HepG2 (cell line): ENCODE results near the gene PRKCE. TPM values are rescaled to one million over a fixed set of nuclear protein-coding genes. Genes with fewer than 3 reads are reported as not detected.

ENCODE experiments used
- ATAC-seq: fragments of 200-7000 bp; cut with Tn5 transposase; 3 replicates; pipeline ENCODE4 v1.9.1; 2020; ENCODE audit warnings: mild to moderate bottlenecking, moderate library complexity
- BruUV-seq: library from RNA; stranded (reverse); fragments of 400-500 nt; replicated peaks from 2 replicates; lab custom pipeline; 2021; lab: Mats Ljungman, UMichigan
- CTCF ChIA-PET: fragments of 300-600 bp; formaldehyde crosslinking; extraction: SDS; loops from one replicate; lab custom pipeline; 2021; ENCODE audit warnings: low total read pairs, inconsistent platforms, low intra/inter-chr PET ratio; lab: Yijun Ruan, JAX
- POLR2A ChIA-PET: fragments of 350-600 bp; sonication (Branson Sonifier 250); formaldehyde crosslinking; loops from one replicate; lab custom pipeline; 2020; ENCODE audit warnings: antibody characterized with exemption, inconsistent platforms; lab: Yijun Ruan, JAX
- DNase-seq: peaks from one replicate; pipeline ENCODE4 v3.0.0-alpha.2; 2015; ENCODE audit warnings: low spot score
- FAIRE-seq: peaks from 3 replicates; lab custom pipeline; 2011; peaks lifted over from hg19 to GRCh38; lab: Jason Lieb, UNC
- H2AFZ ChIP-seq: one replicate; pipeline ENCODE4 v1.6.1; 2011; ENCODE audit warnings: low read length, inconsistent platforms
- H3K27ac ChIP-seq: fragments of 300-600 bp; 3 replicates; pipeline ENCODE4 v1.8.0; 2011; ENCODE audit warnings: mixed run types, mild to moderate bottlenecking, mixed read lengths, low read length, inconsistent platforms; ENCODE audit not compliant: insufficient read depth; ENCODE audit errors: extremely low read length
- H3K27me3 ChIP-seq, 2 experiments: fragments of 200-600 bp in 1 of 2; 2 replicates in 1 of 2; 3 replicates in 1 of 2; pipeline versions ENCODE4 v1.6.0 to v1.8.0; 2011; ENCODE audit warnings: low read length in 2 of 2, mild to moderate bottlenecking in 2 of 2, moderate library complexity in 2 of 2, inconsistent platforms in 1 of 2; ENCODE audit not compliant: insufficient read depth in 2 of 2, control insufficient read depth in 1 of 2
- H3K36me3 ChIP-seq, 2 experiments: fragments of 200-600 bp in 1 of 2; replicated peaks in 1 of 2; 2 replicates in 1 of 2; 3 replicates in 1 of 2; pipeline versions ENCODE4 v1.5.1 to v1.8.0; 2011; ENCODE audit warnings: low read length in 2 of 2, inconsistent platforms in 1 of 2; ENCODE audit not compliant: insufficient read depth in 2 of 2, control insufficient read depth in 1 of 2
- H3K4me1 ChIP-seq: 2 replicates; pipeline ENCODE4 v1.5.1; 2012; ENCODE audit warnings: low read length, inconsistent platforms; ENCODE audit not compliant: insufficient read depth
- H3K4me2 ChIP-seq: 2 replicates; pipeline ENCODE4 v1.6.0; 2011; ENCODE audit warnings: low read depth, low read length, inconsistent platforms
- H3K4me3 ChIP-seq, 3 experiments: fragments of 200-600 bp in 1 of 3; sonication (generic), shearing (Covaris generic) in 1 of 3; replicated peaks in 1 of 3; 2 replicates each; pipeline ENCODE4 v1.5.1; 2011 to 2016; ENCODE audit warnings: low read length in 3 of 3, inconsistent platforms in 2 of 3, low read depth in 2 of 3, mild to moderate bottlenecking in 2 of 3, control low read depth in 1 of 3, mixed read lengths in 1 of 3; ENCODE audit not compliant: insufficient read depth in 1 of 3
- H3K79me2 ChIP-seq: one replicate; pipeline ENCODE4 v1.6.1; 2011; ENCODE audit warnings: low read length, inconsistent platforms; ENCODE audit not compliant: insufficient read depth
- H3K9ac ChIP-seq: 2 replicates; pipeline ENCODE4 v1.6.0; 2011; ENCODE audit warnings: mild to moderate bottlenecking, low read depth, low read length, inconsistent platforms; ENCODE audit not compliant: insufficient read depth
- H3K9me3 ChIP-seq: 2 replicates; pipeline ENCODE4 v1.5.1; 2012; ENCODE audit warnings: mild to moderate bottlenecking, low read length
- H4K20me1 ChIP-seq: 2 replicates; pipeline ENCODE4 v1.6.0; 2011; ENCODE audit warnings: inconsistent platforms, mild to moderate bottlenecking, low read length, moderate library complexity; ENCODE audit not compliant: insufficient read depth
- BRF2 ChIP-seq: sonication (generic); formaldehyde crosslinking; IDR thresholded peaks from 2 replicates; pipeline ENCODE4 v1.8.1; 2022; ENCODE audit warnings: mild to moderate bottlenecking, missing genetic modification reagents
- ETV6 ChIP-seq: sonication (generic); formaldehyde crosslinking; conservative IDR thresholded peaks from 2 replicates; pipeline ENCODE4 v1.4.0; 2020; ENCODE audit warnings: missing genetic modification reagents
- PRDM10 ChIP-seq: sonication (generic); formaldehyde crosslinking; IDR thresholded peaks from 2 replicates; pipeline ENCODE4 v1.4.0; 2020; ENCODE audit warnings: low read depth, missing genetic modification reagents
- SAFB2 ChIP-seq: sonication (generic); formaldehyde crosslinking; IDR thresholded peaks from 2 replicates; pipeline ENCODE4 v1.5.1; 2020; ENCODE audit warnings: missing genetic modification reagents, low read depth, mild to moderate bottlenecking, borderline replicate concordance
- SAP130 ChIP-seq: IDR thresholded peaks from 2 replicates; pipeline ENCODE4 v1.6.1; 2016; ENCODE audit warnings: low read depth
- ZBTB7A ChIP-seq: sonication (generic); formaldehyde crosslinking; IDR thresholded peaks from 2 replicates; pipeline ENCODE4 v1.8.0; 2022; ENCODE audit warnings: mild to moderate bottlenecking, missing genetic modification reagents
- ZFP37 ChIP-seq: sonication (generic); formaldehyde crosslinking; IDR thresholded peaks from 2 replicates; pipeline ENCODE4 v1.4.0; 2020; ENCODE audit warnings: missing genetic modification reagents, borderline replicate concordance
- ZNF567 ChIP-seq: sonication (generic); formaldehyde crosslinking; IDR thresholded peaks from 2 replicates; pipeline ENCODE4 v1.8.1; 2023; ENCODE audit warnings: mild to moderate bottlenecking, missing genetic modification reagents, borderline replicate concordance
- whole genome bisulfite sequencing: methylation state at CpG from one replicate; pipeline ENCODE4 v1.1.6; 2017; ENCODE audit warnings: low lambda C conversion rate; 5-methylcytosine and 5-hydroxymethylcytosine counted together
- in situ Hi-C: cut with HindIII; loops from 2 replicates; pipeline ENCODE4 v1.10.0; 2017; ENCODE audit warnings: low pct_unique_long_range_greater_than_20kb; ENCODE audit not compliant: extremely low pct_ligation_motif_present
- intact Hi-C: fragments of 100-400 bp; cut with micrococcal nuclease; formaldehyde crosslinking; loops from one replicate; pipeline ENCODE4 v1.10.0; 2022; ENCODE audit not compliant: unreplicated experiment
- polyA plus RNA-seq, 8 experiments: library from polyadenylated mRNA; depleted of rRNA in 3 of 8; stranded (reverse) in 7 of 8; unstranded in 1 of 8; fragments of >200 nt; fragmentation: Illumina TruSeq in 4 of 8; extraction: Trizol in 4 of 8; gene quantifications; 2 replicates each; pipeline versions ENCODE4 v1.2.1 to v1.2.3, GENCODE V29; 2011 to 2016; ENCODE audit warnings: low read depth in 4 of 8, missing spikeins in 1 of 8, mixed read lengths in 1 of 8; ENCODE audit not compliant: insufficient read depth in 1 of 8
- total RNA-seq, 5 experiments: library from RNA; depleted of rRNA; stranded (reverse); fragments of >200 nt; fragmentation: Illumina TruSeq; extraction: Trizol; gene quantifications; 2 replicates each; pipeline ENCODE4 v1.2.3, GENCODE V29; 2016; ENCODE audit warnings: low read depth in 1 of 5
- TF ChIP-seq, protein P1 (sequence below): sonication (generic); formaldehyde crosslinking; IDR thresholded peaks from 2 replicates; pipeline ENCODE4 v1.5.0; 2020; ENCODE audit warnings: mild to moderate bottlenecking, missing genetic modification reagents
- TF ChIP-seq, protein P2 (sequence below): sonication (generic); formaldehyde crosslinking; IDR thresholded peaks from 2 replicates; pipeline ENCODE4 v1.8.0; 2022; ENCODE audit warnings: missing genetic modification reagents, low read depth, mild to moderate bottlenecking, borderline replicate concordance
- TF ChIP-seq, protein P3 (sequence below): sonication (generic); formaldehyde crosslinking; IDR thresholded peaks from 2 replicates; pipeline ENCODE4 v1.4.0; 2020; ENCODE audit warnings: missing genetic modification reagents
- TF ChIP-seq, protein P4 (sequence below): sonication (generic); formaldehyde crosslinking; IDR thresholded peaks from 2 replicates; pipeline ENCODE4 v1.4.0; 2020; ENCODE audit warnings: missing genetic modification reagents, borderline replicate concordance

PRKCE gene
- total and polyA plus RNA-seq, 2 of the 13 experiments (the other 11 are each of a cell fraction or from before 2014, with no cell fraction given): 1.0 to 3.9 TPM

DNA sequence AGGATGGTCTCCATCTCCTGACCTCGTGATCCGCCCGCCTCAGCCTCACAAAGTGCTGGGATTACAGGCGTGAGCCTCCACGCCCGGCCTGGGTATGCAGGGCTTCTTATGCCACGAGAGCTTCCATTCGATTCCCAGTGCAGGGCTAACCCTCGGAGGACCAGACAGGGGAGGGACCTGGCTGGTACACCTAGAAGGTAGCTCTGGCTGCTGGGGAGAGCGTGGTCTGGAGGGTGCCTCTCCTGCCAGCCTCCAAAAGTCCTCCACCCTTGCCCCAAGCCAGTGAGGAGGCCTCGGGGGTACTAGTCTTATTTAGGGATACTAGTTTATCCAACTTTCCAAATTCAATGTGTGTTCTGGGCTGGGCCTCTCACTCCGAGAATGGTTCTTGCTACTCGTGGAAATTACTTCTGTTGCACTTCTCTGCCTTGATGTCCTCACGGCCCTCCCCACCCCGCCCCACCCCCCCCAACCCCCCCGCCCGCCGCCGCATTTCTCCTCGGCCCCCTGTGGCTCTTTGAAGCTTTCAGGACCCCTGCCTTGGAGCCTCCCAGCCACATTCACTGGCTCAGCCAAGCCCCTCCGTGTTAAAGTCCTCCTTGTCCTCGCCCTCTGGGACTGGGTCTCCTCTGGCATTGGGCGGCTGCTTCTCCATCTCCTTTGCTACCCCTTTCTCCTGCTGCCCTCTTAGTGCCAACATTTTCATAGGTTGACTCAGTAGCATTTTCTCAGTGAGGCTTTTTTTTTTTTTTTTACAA lies 502.7 kb downstream of the PRKCE start:
- POLR2A ChIA-PET: no interaction called here
- TF ChIP-seq, protein P1, sequence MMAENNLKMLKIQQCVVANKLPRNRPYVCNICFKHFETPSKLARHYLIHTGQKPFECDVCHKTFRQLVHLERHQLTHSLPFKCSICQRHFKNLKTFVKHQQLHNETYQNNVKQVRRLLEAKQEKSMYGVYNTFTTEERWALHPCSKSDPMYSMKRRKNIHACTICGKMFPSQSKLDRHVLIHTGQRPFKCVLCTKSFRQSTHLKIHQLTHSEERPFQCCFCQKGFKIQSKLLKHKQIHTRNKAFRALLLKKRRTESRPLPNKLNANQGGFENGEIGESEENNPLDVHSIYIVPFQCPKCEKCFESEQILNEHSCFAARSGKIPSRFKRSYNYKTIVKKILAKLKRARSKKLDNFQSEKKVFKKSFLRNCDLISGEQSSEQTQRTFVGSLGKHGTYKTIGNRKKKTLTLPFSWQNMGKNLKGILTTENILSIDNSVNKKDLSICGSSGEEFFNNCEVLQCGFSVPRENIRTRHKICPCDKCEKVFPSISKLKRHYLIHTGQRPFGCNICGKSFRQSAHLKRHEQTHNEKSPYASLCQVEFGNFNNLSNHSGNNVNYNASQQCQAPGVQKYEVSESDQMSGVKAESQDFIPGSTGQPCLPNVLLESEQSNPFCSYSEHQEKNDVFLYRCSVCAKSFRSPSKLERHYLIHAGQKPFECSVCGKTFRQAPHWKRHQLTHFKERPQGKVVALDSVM: no peak
- TF ChIP-seq, protein P2, sequence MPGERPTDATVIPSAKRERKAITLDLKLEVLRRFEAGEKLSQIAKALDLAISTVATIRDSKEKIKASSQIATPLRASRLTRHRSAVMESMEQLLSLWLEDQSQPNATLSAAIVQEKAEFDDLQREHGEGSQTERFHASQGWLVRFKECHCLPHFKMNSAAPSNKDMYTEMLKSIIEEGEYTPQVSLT: no peak
- TF ChIP-seq ZFP37 (CRISPR knock-in tag) (no peak), SAFB2 (CRISPR knock-in tag) (no peak), BRF2 (CRISPR knock-in tag) (no peak), ETV6 (CRISPR knock-in tag) (no peak), SAP130 (CRISPR knock-in tag) (no peak), PRDM10 (CRISPR knock-in tag) (no peak), ZBTB7A (CRISPR knock-in tag) (no peak), ZNF567 (no peak)
- TF ChIP-seq, protein P3, sequence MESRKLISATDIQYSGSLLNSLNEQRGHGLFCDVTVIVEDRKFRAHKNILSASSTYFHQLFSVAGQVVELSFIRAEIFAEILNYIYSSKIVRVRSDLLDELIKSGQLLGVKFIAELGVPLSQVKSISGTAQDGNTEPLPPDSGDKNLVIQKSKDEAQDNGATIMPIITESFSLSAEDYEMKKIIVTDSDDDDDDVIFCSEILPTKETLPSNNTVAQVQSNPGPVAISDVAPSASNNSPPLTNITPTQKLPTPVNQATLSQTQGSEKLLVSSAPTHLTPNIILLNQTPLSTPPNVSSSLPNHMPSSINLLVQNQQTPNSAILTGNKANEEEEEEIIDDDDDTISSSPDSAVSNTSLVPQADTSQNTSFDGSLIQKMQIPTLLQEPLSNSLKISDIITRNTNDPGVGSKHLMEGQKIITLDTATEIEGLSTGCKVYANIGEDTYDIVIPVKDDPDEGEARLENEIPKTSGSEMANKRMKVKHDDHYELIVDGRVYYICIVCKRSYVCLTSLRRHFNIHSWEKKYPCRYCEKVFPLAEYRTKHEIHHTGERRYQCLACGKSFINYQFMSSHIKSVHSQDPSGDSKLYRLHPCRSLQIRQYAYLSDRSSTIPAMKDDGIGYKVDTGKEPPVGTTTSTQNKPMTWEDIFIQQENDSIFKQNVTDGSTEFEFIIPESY: no peak
- TF ChIP-seq, protein P4, sequence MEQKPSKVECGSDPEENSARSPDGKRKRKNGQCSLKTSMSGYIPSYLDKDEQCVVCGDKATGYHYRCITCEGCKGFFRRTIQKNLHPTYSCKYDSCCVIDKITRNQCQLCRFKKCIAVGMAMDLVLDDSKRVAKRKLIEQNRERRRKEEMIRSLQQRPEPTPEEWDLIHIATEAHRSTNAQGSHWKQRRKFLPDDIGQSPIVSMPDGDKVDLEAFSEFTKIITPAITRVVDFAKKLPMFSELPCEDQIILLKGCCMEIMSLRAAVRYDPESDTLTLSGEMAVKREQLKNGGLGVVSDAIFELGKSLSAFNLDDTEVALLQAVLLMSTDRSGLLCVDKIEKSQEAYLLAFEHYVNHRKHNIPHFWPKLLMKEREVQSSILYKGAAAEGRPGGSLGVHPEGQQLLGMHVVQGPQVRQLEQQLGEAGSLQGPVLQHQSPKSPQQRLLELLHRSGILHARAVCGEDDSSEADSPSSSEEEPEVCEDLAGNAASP (CRISPR knock-in tag): no peak

More for the DNA sequence above, 502.7 kb downstream of the PRKCE start:
- H3K27ac ChIP-seq: no peak overlapping the region
- H3K36me3 ChIP-seq: no peaks in the 10 kb centered on the region
- no TSS peak for BruUV-seq
- no peak overlapping the region for H3K9ac ChIP-seq
- ATAC-seq (no peak), FAIRE-seq (no peak), DNase-seq (no peak)
- no peaks in the 10 kb centered on the region for H3K9me3 ChIP-seq
- in situ Hi-C loops: no loop called here
- CTCF ChIA-PET: no interaction called here
- no peaks in the 10 kb centered on the region for H4K20me1 ChIP-seq
- intact Hi-C loops: no loop called here
- no peak overlapping the region for H3K4me2 ChIP-seq
- WGBS: 68% methylated on average over 23 of the region's 23 CpGs
- H3K27me3 ChIP-seq: no peaks in the 10 kb centered on the region; a peak in 1 of 5 replicates
- no peaks in the 10 kb centered on the region for H3K79me2 ChIP-seq
- H3K4me3 ChIP-seq: no peak overlapping the region
- H2AFZ ChIP-seq: no peak overlapping the region
- H3K4me1 ChIP-seq: no peaks in the 10 kb centered on the region
